ENCODE measurements around the gene CDK5R1.

GRCh38 chr17:32477220-32477619, 9.6 kb upstream of the CDK5R1 start:
- TF ChIP-seq, protein P1, sequence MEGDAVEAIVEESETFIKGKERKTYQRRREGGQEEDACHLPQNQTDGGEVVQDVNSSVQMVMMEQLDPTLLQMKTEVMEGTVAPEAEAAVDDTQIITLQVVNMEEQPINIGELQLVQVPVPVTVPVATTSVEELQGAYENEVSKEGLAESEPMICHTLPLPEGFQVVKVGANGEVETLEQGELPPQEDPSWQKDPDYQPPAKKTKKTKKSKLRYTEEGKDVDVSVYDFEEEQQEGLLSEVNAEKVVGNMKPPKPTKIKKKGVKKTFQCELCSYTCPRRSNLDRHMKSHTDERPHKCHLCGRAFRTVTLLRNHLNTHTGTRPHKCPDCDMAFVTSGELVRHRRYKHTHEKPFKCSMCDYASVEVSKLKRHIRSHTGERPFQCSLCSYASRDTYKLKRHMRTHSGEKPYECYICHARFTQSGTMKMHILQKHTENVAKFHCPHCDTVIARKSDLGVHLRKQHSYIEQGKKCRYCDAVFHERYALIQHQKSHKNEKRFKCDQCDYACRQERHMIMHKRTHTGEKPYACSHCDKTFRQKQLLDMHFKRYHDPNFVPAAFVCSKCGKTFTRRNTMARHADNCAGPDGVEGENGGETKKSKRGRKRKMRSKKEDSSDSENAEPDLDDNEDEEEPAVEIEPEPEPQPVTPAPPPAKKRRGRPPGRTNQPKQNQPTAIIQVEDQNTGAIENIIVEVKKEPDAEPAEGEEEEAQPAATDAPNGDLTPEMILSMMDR (IDR thresholded peaks at IDR 0.05; ENCODE audit: low read depth, low read length), result no peak
- TF ChIP-seq MYC (IDR thresholded peaks at IDR 0.05; ENCODE audit: low read depth, low read length), result no peak
